GM12892 (cell line): Measurements from ENCODE around the gene ZEB1.

ENCODE experiments used
- POLR2A ChIP-seq: IDR thresholded peaks from 2 replicates; pipeline ENCODE4 v1.6.1; 2011; ENCODE audit warnings: low read depth, low read length, control low read depth
- POLR2AphosphoS5 ChIP-seq: IDR thresholded peaks from 2 replicates; pipeline ENCODE4 v1.6.1; 2011; ENCODE audit warnings: low read depth, low read length, control low read depth
- TAF1 ChIP-seq: IDR thresholded peaks from 2 replicates; pipeline ENCODE4 v1.6.1; 2011; ENCODE audit warnings: low read depth, mild to moderate bottlenecking, control low read depth, low read length, borderline replicate concordance

DNA sequence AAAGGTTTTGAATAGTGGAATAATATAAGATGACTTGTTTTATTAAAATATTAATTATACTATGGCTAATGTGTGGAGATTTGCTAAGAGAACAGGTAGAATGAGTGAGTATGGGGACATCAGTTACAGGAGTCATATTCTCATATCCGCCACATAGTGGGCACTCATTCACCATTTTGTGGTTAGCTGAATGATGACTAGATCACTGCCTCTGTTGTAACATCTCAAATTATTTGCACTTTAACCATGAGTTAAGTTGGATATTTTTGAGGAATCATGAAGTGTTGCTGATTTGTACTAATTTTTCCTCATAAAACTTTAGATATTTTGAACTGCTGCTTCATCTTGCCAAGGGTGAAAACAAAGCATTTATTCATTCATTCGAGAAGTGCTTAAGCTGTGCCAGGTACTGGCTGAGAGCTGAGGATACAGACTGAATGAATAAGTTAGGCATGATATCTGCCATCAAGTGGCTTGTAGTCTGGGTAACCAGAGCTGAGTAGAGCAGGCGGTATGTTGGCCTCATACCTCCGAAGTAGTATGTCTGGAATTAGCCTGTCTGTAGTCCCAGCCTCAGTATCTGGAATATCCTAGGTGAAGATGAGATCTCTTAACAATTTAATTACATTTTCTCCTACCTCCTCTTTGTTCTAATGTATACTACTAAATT, 100.5 kb downstream of the ZEB1 start:
- no peak for TF ChIP-seq POLR2AphosphoS5
- TF ChIP-seq POLR2A: no peak
- no peak for TF ChIP-seq TAF1
